ENCODE measurements around the gene CLCN3. TPM values are rescaled to one million over a fixed set of nuclear protein-coding genes. Genes with fewer than 3 reads are reported as not detected.

Gene CLCN3
- total and polyA plus RNA-seq, 7 donors, result 7.9 to 32.3 (median 24.3) TPM

DNA sequence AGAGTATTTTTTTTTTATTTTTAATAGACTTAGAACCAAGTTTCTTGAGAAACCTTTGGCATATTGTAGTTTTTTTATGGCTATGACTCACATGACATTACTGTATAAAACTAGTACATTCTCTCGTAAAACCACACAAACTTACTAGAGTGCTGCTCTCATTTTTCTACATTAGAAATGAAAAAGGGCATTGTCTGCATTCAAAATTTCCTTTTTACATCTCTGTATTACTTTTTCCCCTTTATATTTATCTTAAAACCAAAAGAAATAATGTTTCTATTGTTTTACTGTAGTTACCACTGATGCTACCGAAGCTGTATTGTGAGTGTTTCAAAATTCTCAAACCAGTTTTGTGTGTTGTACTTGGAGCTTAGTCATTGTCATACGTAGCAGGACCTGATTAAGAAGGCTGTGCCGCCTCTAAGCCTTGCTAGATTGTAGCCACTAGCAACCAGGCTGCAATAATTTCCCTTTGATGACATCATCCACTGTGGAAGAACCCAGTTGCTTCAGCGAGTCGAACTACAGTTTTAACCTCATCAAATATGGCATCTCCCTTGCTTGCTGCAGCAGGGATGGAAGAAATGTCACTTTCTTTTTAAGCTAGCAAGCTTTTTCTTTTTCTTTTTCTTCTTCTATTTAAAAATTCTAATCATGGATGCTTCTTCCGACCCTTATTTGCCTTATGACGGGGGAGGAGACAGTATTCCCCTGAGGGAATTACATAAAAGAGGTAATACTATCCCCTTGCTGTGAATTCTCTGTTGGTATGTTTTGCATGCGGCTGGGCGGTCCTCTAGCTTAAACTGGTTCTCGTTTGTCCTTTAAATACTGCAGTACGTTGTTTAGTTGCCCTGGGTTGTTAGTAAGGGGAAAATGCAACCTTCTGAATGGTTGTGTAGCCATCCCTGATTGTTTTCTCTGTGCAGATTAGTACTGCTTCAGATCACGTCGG, 39.6 kb downstream of the CLCN3 start:
- 6 to 8% (median 6%) methylated on average over 14 of the region's 14 CpGs for WGBS, 3 donors

DNA sequence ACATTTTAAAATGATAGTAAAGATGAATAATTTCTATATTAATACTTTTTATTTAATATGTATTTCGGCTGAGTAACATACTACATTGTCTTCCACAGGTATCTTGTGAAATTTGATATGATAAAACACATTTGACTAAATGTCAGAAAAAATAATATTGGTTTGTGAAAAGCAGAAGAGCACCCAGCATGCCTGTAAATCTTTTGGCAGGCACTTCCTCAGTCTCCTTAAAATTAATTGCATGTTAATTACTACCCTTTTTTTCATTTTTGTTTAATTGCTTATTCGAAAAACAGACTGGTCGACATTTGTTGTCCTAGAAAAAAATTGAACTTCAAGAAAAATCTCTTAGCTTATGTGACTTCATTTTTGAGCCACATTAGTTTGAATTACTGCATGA, 40.6 kb downstream of the CLCN3 start:
- Histone ChIP-seq H3K27ac (peak overlapping the region; percentile 83), H3K4me3 (peak overlapping the region; percentile 70), H3K36me3 (ENCODE audit: insufficient read depth in 1 of 2, low read depth in 1 of 2) (no peaks in the 10 kb centered on the region), H3K27me3 (ENCODE audit: insufficient read depth in 3 of 3, low read length in 2 of 3) (no peaks in the 10 kb centered on the region), H3K9me3 (no peaks in the 10 kb centered on the region), H3K4me1 (peaks cover 59% of the 10 kb centered on the region)
- ATAC-seq, result no peak
- intact Hi-C loops (cut with DNase I), result loop anchor here in 1 of 2 donors (2.0 kb wide), 1 partner anchor 40 kb away; the partner anchor contains the start of gene CLCN3
- 59 to 75% (median 65%) methylated on average over 3 of the region's 3 CpGs for WGBS, 3 donors
- DNase-seq, result no peak
- TF ChIP-seq, protein P1, sequence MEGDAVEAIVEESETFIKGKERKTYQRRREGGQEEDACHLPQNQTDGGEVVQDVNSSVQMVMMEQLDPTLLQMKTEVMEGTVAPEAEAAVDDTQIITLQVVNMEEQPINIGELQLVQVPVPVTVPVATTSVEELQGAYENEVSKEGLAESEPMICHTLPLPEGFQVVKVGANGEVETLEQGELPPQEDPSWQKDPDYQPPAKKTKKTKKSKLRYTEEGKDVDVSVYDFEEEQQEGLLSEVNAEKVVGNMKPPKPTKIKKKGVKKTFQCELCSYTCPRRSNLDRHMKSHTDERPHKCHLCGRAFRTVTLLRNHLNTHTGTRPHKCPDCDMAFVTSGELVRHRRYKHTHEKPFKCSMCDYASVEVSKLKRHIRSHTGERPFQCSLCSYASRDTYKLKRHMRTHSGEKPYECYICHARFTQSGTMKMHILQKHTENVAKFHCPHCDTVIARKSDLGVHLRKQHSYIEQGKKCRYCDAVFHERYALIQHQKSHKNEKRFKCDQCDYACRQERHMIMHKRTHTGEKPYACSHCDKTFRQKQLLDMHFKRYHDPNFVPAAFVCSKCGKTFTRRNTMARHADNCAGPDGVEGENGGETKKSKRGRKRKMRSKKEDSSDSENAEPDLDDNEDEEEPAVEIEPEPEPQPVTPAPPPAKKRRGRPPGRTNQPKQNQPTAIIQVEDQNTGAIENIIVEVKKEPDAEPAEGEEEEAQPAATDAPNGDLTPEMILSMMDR (IDR thresholded peaks at IDR 0.05), result no peak

More for the DNA sequence above, 39.6 kb downstream of the CLCN3 start:
- DNase-seq (peak; percentile 33 to 70), ATAC-seq (peak; percentile 96 to 98 (median 97))
- Histone ChIP-seq H3K9me3 (no peaks in the 10 kb centered on the region), H3K4me1 (peaks cover 54% of the 10 kb centered on the region), H3K36me3 (ENCODE audit: insufficient read depth in 1 of 2, low read depth in 1 of 2) (no peaks in the 10 kb centered on the region), H3K4me3 (peak overlapping the region; percentile 70), H3K27ac (peak overlapping the region; percentile 83), H3K27me3 (ENCODE audit: insufficient read depth in 3 of 3, low read length in 2 of 3) (no peaks in the 10 kb centered on the region)
- intact Hi-C loops (cut with DNase I), result loop anchor here in 1 of 2 donors (2.0 kb wide), 1 partner anchor 39 kb away; the partner anchor contains the start of gene CLCN3
- TF ChIP-seq, protein P1 (IDR thresholded peaks at IDR 0.05), result no peak

DNA sequence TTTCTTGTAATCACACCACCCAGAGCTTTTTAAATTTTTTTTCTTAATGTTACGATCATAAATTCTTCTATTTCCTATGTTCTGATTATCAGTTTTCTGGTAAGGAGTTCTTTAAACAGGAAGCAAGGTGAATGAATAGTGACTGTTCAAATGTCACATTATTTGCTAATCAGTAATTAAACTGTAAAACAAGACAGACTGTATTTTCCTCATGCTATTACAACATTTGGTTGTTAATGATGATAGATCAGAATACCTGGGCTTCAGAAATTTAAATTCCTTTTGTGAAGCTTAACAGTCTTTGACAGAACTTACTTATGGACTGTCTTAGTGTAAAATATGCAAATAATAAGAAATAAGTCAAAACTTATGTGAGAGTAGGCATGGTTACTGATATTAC, 41.4 kb downstream of the CLCN3 start:
- Histone ChIP-seq H3K27ac (peak overlapping the region; percentile 83), H3K4me1 (peaks cover 57% of the 10 kb centered on the region), H3K27me3 (ENCODE audit: insufficient read depth in 3 of 3, low read length in 2 of 3) (no peaks in the 10 kb centered on the region), H3K36me3 (ENCODE audit: insufficient read depth in 1 of 2, low read depth in 1 of 2) (no peaks in the 10 kb centered on the region), H3K4me3 (peak overlapping the region; percentile 70), H3K9me3 (peaks cover 4% of the 10 kb centered on the region)
- WGBS, 3 donors, result 83 to 100% (median 83%) methylated on average over 1 of the region's 1 CpG
- ATAC-seq, result no peak
- TF ChIP-seq, protein P1 (IDR thresholded peaks at IDR 0.05), result no peak
- intact Hi-C loops (cut with DNase I), result loop anchor here in 1 of 2 donors (2.0 kb wide), 1 partner anchor 41 kb away; the partner anchor contains the start of gene CLCN3
- DNase-seq, result no peak

DNA sequence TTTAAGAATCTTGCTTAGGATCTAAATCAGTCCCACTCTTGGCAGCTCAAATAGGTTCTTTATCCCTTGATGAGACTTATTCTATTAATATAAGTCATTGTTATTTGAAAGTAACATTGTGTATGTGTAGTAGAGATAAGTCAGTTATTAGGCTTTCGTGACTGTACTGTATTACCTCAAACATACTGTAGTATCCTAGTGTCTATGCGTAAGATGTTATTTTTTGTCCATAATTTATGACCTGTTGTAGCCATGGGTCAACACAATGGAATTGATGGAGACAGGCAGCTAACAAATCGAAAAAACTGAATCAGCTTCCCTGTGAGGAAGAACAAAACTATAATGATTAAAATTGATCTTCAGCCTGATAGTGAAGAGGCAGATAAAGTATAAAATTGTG, 41.8 kb downstream of the CLCN3 start:
- H3K36me3 ChIP-seq (ENCODE audit: insufficient read depth in 1 of 2, low read depth in 1 of 2), result no peaks in the 10 kb centered on the region
- H3K9me3 ChIP-seq, result peaks cover 5% of the 10 kb centered on the region
- no peaks in the 10 kb centered on the region for H3K27me3 ChIP-seq (ENCODE audit: insufficient read depth in 3 of 3, low read length in 2 of 3)
- intact Hi-C loops (cut with DNase I), result no loop called here
- DNase-seq (no peak), ATAC-seq (peak in 3 of 4 donors; percentile 31 to 62 (median 61))
- peak overlapping the region; percentile 70 for H3K4me3 ChIP-seq
- TF ChIP-seq, protein P1 (IDR thresholded peaks at IDR 0.05), result no peak
- 53 to 77% (median 54%) methylated on average over 3 of the region's 3 CpGs for WGBS, 3 donors
- peak overlapping the region; percentile 83 for H3K27ac ChIP-seq
- peaks cover 54% of the 10 kb centered on the region for H3K4me1 ChIP-seq

Data from psoas muscle (tissue), 8 donors.